Prostate gland (tissue), 2 donors: Measurements from ENCODE around the gene DIS3L2. TPM values are rescaled to one million over a fixed set of nuclear protein-coding genes. Genes with fewer than 3 reads are reported as not detected.

Experiments used
- DNase-seq: peaks from one replicate; pipeline ENCODE4 v3.0.0-alpha.2; 2019; ENCODE audit warnings: low spot score
- H3K27ac ChIP-seq, 2 donors: fragments of 200-600 bp; sonication (generic); 2 replicates each; pipeline ENCODE4 v1.5.1; 2017 to 2019
- H3K27me3 ChIP-seq: fragments of 200-600 bp; sonication (generic); replicated peaks from 2 replicates; pipeline ENCODE4 v1.5.1; 2019; ENCODE audit not compliant: insufficient read depth
- H3K36me3 ChIP-seq, 2 donors: fragments of 200-600 bp; sonication (generic); 1 replicate in 1 of 2; 2 replicates in 1 of 2; pipeline versions ENCODE4 v1.5.1 to v1.8.1; 2017 to 2019
- H3K4me1 ChIP-seq: fragments of 200-600 bp; sonication (generic); replicated peaks from 2 replicates; pipeline ENCODE4 v1.5.1; 2019
- H3K4me3 ChIP-seq, 2 donors: fragments of 200-600 bp; sonication (generic); 2 replicates each; pipeline ENCODE4 v1.5.1; 2017 to 2019
- H3K9me3 ChIP-seq: fragments of 200-600 bp; sonication (generic); 2 replicates; pipeline ENCODE4 v1.5.1; 2017
- CTCF ChIP-seq, 4 experiments: fragments of 200-600 bp in 2 of 4; fragments of 450-650 bp in 2 of 4; sonication (generic) in 2 of 4; IDR thresholded peaks; 1 replicate in 3 of 4; 2 replicates in 1 of 4; pipeline ENCODE4 v1.5.1; 2016 to 2019; ENCODE audit warnings: antibody characterized with exemption in 4 of 4, mild to moderate bottlenecking in 2 of 4, moderate library complexity in 2 of 4
- POLR2A ChIP-seq: fragments of 450-650 bp; IDR thresholded peaks from one replicate; pipeline ENCODE4 v1.6.1; 2016; ENCODE audit warnings: antibody characterized with exemption, mild to moderate bottlenecking
- POLR2AphosphoS5 ChIP-seq: sonication (generic); formaldehyde crosslinking; IDR thresholded peaks from one replicate; pipeline ENCODE4 v1.6.1; 2017; ENCODE audit warnings: antibody characterized with exemption
- WGBS: methylation state at CpG from one replicate; pipeline ENCODE4 v1.1.5; 2018; 5-methylcytosine and 5-hydroxymethylcytosine counted together
- intact Hi-C: fragments of 100-400 bp; cut with DNase I; formaldehyde crosslinking; loops from one replicate; pipeline ENCODE4 v1.14.2; 2022
- total RNA-seq, 2 donors: library from RNA; depleted of rRNA; stranded (reverse); fragments of >200 nt; gene quantifications; one replicate each; pipeline ENCODE4 v1.1.0, GENCODE V29; 2016

Gene DIS3L2
- total RNA-seq, 2 donors from 2014 or later = 30.1 to 71.3 TPM

DNA sequence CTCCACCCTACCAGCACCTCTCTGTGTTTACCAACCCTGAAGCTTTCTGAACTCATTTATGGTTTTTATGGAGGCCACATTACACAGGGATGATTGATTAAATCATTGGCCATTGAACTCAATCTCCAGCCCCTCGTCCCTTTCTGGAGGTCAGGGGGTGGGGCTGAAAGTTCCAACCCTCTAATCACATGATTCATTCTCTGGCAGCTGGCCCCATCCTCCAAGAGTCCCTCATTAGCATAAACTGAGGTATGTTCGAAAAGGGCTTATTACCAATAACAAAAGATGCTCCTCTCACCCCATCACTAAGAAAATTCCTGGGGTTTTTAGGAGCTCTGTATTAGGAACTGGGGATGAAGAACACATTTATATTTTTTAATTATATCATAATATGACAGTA lies 92.3 kb downstream of the DIS3L2 start:
- 95% methylated on average over 2 of the region's 2 CpGs for WGBS
- intact Hi-C loops = no loop called here
- H3K4me1 ChIP-seq = no peaks in the 10 kb centered on the region
- no peak overlapping the region for H3K27ac ChIP-seq
- DNase-seq = no peak
- TF ChIP-seq CTCF (IDR thresholded peaks at IDR 0.05) (no peak), POLR2AphosphoS5 (no peak), POLR2A (no peak)
- H3K4me3 ChIP-seq = no peak overlapping the region
- no peaks in the 10 kb centered on the region for H3K9me3 ChIP-seq
- no peaks in the 10 kb centered on the region for H3K36me3 ChIP-seq
- H3K27me3 ChIP-seq = no peaks in the 10 kb centered on the region

DNA sequence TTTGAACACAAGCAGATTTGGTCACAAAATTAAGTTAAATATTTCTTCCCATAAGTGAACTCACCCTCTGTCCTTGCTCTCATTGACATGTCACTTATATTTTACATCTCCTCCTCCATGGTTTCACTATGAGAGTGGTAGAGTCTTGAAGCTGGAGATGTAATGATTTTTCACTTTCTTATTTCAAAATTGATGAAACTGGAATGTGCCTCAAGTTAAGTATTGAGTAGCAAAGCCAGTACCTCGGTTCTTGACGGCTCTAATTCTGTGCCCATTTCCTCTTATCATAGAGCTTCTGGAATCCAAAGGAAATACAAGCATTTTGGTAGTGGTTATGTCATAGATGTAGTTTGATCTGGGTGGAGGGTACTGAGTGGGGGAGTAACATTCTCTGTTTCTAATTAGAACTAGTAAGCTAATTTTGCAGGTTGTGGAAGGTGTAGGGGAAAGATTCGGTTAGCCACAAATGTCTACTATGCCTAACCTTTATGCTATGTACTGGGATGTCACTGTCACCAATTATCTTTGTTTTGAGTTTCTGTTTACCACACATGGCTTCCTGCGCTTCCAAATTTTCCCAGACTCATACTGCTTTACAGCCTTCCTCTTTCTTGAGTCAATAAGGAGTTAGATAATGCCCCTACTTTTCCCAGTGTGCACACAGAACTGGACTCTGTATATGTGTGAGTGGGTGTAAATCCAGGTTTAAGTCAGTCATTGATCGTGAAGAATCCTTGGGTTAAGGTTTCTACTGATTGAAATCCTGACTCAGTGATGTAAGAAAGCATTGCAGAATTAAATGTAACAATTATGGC lies 96.8 kb downstream of the DIS3L2 start:
- intact Hi-C loops = no loop called here
- 89% methylated on average over 5 of the region's 5 CpGs for WGBS
- DNase-seq = no peak
- H3K36me3 ChIP-seq = no peaks in the 10 kb centered on the region
- no peak overlapping the region for H3K4me3 ChIP-seq
- no peaks in the 10 kb centered on the region for H3K9me3 ChIP-seq
- H3K27ac ChIP-seq = no peak overlapping the region
- no peak for TF ChIP-seq POLR2AphosphoS5
- no peak for TF ChIP-seq CTCF (IDR thresholded peaks at IDR 0.05)
- no peak for TF ChIP-seq POLR2A
- no peaks in the 10 kb centered on the region for H3K4me1 ChIP-seq
- H3K27me3 ChIP-seq = no peaks in the 10 kb centered on the region

GRCh38 chr2:232058931-232059330 lies 97.4 kb downstream of the DIS3L2 start:
- no peak for TF ChIP-seq CTCF (IDR thresholded peaks at IDR 0.05)
- no peak for TF ChIP-seq POLR2AphosphoS5
- TF ChIP-seq POLR2A = no peak
- no peaks in the 10 kb centered on the region for H3K4me1 ChIP-seq
- H3K36me3 ChIP-seq = no peaks in the 10 kb centered on the region
- no peak for DNase-seq
- no peak overlapping the region for H3K4me3 ChIP-seq
- no peaks in the 10 kb centered on the region for H3K27me3 ChIP-seq
- no peak overlapping the region for H3K27ac ChIP-seq
- intact Hi-C loops = no loop called here
- H3K9me3 ChIP-seq = no peaks in the 10 kb centered on the region

DNA sequence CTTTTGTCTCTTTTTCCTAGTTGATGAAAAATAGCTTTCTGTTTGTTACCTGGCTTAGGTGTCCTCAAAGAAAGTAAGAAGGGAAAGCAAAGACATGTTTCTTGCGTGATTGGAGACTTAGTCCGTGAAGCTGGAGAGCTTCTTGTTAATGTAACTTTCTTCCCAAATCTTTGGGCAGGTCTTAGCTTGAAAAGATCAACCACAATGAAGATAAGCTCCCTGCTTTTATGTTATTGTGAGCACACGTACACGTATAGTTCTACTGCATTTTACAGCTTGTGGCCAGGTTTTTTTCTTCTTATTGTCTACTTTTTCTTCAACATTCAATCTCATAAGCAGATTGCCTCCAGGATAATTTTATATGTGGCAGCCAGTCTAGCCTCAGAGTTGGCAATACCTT lies 99.8 kb downstream of the DIS3L2 start:
- Histone ChIP-seq H3K9me3 (no peaks in the 10 kb centered on the region), H3K27ac (no peak overlapping the region), H3K4me1 (no peaks in the 10 kb centered on the region), H3K36me3 (no peaks in the 10 kb centered on the region), H3K4me3 (no peak overlapping the region), H3K27me3 (no peaks in the 10 kb centered on the region)
- 50% methylated on average over 4 of the region's 4 CpGs for WGBS
- no peak for TF ChIP-seq POLR2AphosphoS5
- TF ChIP-seq POLR2A = no peak
- no peak for TF ChIP-seq CTCF (IDR thresholded peaks at IDR 0.05)
- intact Hi-C loops = no loop called here
- no peak for DNase-seq

DNA sequence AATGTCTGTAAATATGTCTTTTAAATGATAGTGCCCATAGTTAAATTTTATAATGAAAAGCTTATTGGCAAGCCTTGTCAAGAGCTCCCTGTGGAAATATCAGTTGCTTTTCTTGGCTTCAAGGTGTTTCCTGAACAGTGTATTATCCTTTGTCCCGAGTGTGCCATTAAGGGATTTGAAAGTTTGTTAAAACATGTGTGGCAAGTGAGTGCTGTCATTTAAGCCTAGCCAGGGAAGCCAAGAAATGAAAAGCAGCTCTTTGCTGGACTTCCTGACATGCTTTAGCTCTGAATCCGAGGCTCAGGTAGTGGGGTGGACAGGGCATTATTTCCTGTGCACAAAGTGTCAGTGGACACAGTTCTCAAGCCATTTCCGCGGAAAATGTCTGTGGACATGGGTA lies 111.5 kb downstream of the DIS3L2 start:
- H3K36me3 ChIP-seq = no peaks in the 10 kb centered on the region
- TF ChIP-seq POLR2AphosphoS5 (peak; percentile 10), CTCF (IDR thresholded peaks at IDR 0.05) (no peak)
- 32% methylated on average over 4 of the region's 4 CpGs for WGBS
- H3K9me3 ChIP-seq = no peaks in the 10 kb centered on the region
- H3K4me1 ChIP-seq = no peaks in the 10 kb centered on the region
- DNase-seq = no peak
- H3K4me3 ChIP-seq = no peak overlapping the region
- no peak overlapping the region for H3K27ac ChIP-seq
- intact Hi-C loops = no loop called here
- H3K27me3 ChIP-seq = no peaks in the 10 kb centered on the region
